DMS114 treated with DMSO at 0.1 percent for 48 hours (cell line): ENCODE measurements around the gene CLCN5.
"Not testable (repeated sequence)": the region's sequence is repeated elsewhere in the genome, so short reads cannot be mapped to it uniquely, and the experiment has no call there.

Experiments used
- DNase-seq: peaks from one replicate; lab custom pipeline; 2025; ENCODE audit not compliant: unreplicated experiment; lab: John Stamatoyannopoulos, UW

CLCN5 gene

DNA sequence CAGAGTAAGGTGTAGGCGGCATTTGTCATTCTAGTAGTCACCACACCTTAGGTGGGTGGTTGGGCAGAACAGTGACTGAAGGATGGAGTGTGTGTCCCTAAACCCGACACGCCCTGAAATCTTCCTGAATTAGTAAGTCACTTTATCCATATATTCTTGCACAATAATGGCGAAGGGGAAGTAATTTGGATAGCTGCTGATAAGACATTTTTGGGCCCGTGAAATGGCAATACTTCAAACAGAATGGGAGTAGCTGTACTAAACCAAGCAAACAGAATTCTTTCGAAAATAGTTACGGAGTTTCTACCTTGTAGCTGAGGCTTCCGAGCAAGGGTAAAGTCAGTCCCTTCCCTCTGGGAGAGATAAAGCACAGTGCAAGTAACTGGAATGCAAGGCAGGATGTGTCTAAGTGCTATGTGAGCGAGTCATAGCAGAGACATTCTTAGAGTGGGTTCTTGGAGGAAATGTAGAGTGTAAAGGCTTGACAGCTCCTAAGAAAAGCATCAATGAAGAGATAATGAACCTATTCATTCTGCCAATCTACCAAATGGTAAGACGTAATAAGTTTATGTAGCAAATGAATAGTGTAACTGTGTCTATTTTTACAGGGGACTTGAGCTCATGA, 72.8 kb downstream of the CLCN5 start:
- DNase-seq = no peak

DNA sequence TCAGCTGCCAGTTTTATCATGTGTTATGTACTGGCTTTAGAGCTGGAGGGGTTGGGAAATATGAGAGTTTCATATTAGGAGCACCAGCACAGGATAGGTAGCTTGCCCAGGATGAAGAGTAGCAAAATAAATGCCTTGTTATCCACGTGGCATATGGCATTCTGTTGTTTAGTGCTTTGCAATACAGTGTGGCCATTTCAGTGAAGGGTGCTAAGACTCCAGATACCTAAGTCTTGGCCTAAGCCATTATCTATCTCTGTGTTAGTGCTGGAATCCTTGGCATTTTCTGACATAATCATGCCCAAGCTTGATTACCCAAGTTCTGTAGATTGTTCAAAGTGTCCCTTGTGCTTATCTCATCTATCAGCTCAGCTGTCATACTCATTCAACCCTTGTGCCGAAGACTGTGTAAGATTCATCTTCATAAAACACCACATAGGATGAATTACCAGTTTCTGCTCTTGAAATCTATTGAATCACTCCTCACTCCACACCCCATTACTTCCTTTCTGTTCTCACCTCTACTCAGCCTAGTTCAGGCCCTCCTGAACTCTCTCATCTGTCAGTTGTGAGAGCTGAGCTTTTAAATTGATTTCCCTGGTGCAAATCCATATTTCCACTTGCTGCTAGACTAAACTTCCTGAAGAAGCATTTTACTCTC, 73.5 kb downstream of the CLCN5 start:
- DNase-seq = no peak

DNA sequence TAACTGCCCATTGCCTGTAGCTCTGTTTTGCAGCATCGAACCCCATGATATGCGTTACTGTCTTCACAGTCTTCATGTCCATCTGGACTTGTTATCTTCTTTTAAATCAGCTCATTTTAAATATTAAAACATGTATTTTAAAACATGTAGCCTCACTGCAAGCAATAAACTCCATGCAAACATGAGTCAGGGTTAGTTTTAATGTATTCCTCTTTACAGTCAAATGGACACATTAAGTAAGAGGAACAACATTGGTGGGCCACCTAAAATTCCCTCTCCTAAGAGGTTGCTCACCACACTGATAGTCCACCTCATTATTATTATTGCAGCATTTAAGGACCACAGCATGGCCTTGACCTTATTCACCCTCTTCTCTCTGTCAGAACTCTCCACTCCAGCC, 74.1 kb downstream of the CLCN5 start:
- no peak for DNase-seq

DNA sequence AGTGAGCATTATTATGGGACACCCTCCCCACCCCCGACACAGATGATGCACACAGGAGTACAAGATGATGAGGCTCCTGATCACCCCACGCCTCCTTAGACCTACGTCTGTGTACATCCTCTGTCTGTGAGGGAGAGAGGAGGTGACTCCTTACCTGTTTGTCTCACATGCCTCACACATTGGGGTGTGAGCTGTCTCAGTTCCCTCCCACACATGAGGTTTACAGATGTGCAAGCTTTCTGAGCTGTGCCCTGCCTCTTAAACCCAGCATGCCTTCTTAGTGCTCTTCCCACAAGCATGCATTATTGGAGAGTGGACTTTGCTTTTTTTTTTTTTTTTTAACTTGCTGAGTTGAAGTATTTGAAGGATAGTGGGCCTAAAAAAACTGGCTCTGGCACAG, 76.7 kb downstream of the CLCN5 start:
- DNase-seq = no peak

DNA sequence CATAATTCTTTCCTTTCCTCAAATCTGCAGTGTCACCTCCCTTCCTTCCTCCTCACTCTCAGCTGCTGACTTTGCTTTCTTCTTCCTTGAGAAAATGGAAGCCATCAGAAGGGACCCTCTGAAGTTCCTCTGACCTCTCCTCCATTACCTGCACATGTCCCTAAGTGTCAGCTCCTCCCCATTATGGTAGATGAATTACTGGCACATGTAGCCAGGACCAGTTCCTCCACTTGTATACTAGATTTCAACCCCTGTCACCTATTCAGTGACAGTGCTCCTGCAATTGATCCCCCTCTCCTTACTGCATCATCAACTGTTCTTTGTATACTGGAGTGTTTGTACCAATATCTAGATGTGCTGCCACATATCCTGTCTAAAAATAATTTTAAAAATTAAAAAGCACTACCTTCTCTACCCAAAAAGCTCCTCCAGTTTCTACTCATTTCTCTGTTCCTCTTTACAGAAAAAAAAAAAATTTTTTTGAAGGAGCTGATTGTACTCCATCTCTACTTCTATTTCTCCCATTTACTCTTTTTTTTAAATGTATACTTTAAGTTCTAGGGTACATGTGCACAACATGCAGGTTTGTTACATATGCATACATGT, 78.6 kb downstream of the CLCN5 start:
- DNase-seq = no peak

DNA sequence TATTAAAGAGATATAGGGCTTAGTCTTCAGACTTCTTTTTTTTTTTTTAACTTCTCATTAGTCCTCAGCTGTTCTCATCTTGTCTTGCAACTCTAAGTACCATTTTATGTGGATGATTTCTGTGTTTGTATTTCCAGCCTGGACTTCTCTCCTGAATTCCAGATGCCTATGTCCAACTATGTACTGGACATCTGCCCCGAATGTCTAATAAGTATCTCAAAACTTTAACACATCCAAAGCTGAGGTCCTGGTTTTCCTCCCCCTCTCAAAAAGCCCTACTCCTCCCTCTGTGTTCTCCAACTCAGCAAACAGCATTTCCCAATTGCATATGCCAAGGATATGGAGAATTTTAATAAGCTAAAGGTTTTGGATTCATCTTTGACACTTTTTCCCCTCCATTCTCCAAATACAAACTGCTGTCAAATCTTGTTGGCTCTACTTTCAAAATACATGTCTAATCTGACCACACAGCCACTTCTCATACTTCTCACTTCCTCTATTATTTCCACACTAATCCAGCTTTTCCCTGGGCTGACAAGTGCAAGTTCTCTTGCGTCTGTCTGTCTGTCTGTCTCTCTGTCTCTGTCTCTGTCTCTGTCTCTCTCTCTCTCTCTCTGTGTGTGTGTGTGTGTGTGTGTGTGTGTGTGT, 79.8 kb downstream of the CLCN5 start:
- no peak for DNase-seq

DNA sequence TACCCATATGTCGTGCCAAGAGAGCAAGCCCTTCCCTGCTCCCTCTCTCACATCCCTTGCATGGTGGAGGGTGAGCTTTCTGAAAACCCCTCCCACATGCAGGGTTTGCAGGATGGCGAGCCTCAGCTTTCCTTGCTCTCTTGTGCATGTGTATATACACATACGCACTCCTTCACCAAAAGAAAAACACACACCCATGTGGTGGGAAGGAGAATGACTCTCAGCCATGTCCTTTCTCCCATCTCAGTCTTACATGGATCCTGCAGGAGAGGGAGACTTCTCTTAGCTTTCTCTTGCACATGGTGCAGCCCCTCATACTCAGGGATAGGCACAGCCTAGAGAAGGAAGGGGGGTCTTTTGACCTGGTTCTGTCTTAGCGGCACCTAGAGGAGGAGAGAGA, 81.1 kb downstream of the CLCN5 start:
- DNase-seq = no peak

DNA sequence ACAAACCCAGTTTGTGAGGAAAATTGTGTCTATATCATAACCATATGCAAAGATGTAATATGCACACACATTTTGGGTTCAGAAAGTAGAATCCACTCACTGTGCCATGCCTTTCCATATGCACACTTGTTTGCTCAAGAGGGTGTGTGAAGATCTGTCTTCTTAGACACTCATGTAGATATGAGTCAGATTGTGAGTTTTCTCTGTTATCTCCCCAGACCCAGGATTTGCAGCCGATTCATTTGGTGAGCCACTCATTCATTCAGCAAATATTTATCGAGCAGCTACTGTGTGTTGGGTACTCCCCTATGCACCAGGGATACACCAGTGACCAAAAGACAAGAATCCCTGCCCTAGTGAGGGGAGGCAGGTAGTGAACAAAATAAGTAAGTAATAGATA, 81.5 kb downstream of the CLCN5 start:
- DNase-seq = no peak

DNA sequence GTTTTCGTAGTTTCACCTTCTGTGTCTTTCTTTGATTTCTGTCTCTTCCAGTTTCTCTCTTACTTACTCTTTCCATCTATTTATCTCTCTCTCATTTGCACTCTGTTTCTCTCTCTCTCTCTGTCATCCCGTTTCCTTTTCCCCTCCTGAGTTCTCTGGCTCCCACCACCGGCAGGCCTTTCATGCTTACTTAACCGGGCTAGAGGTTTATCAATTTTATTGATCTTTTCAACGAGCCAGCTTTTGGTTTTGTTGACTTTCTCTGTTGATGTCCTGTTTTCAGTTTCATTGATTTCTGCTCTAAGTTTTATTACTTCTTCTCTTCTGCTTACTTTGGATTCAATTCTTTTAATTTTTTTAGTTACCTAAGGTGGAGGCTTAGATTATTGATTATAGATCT, 103.2 kb downstream of the CLCN5 start:
- not testable (repeated sequence) for DNase-seq

DNA sequence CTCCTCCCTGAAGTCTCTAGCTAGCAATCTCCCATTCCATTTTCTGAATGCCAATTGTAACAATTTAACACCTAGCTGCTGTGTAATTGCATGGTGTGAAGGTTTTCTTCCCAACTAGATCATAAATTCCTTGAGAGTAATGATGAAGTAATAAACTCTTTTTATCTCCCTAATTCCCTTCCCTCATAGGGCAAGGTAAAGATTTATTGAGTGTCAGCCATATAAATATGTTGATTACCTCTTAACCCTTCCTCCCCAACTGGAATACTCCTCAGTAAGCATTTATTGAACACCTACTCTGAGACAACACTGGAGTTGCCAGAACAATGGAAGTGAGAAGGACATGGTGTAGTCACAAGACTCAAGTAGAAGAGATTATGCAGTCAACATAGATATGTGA, 112.7 kb downstream of the CLCN5 start:
- DNase-seq = no peak

DNA sequence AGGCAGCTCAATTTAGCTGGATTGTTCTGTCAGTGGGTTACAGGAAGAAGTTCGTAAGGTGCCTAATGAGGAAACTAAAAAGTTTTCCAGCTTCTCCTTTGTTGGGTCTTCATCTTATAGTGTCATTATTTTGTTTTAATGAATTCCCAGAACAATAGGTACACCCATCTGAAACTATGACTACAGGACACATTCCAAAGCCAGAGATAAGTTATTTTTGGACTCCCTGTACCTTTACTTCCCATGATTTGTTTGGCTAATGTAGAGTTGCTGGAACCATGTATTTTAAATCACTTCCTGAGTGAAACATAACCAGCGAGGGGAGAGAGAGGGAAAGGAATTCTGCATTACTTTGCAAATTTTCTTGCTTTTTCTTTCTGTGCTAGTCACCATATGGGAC, 114.0 kb downstream of the CLCN5 start:
- DNase-seq = no peak

DNA sequence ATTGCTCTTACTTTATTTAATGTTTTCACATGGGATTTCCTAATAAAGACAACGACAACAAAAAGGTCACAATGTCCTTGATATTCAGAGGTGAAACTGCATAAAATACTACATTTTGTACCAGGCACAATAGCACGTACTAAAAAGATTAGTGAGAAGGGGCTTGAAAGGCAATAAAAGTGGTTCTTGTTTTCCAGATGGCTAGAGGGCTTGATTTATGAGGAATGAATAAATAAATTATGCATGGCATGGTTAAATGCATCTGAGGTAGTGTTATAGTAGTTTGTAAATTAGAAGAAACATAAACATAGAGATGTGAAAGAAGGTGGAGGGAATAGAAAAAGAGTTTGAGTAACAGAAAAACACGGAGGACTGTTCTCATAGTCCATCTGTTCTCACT, 123.4 kb downstream of the CLCN5 start:
- DNase-seq = no peak

DNA sequence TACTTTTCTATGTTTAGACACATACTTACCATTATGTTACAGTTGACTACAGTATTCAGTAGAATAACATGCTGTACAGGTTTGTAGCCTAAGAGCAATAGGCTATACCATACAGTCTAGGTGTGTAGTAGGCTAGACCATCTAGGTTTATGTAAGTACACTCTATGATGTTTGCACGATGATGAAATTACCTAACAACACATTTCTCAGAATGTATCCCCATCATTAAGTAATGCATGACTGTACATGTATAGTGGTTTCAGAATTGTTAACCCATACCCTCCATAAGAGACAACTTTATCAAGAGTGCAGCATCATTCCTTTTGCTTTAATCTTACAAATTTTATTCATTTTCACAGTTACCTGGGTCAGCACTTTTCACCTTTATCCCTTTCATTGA, 126.8 kb downstream of the CLCN5 start:
- no peak for DNase-seq

DNA sequence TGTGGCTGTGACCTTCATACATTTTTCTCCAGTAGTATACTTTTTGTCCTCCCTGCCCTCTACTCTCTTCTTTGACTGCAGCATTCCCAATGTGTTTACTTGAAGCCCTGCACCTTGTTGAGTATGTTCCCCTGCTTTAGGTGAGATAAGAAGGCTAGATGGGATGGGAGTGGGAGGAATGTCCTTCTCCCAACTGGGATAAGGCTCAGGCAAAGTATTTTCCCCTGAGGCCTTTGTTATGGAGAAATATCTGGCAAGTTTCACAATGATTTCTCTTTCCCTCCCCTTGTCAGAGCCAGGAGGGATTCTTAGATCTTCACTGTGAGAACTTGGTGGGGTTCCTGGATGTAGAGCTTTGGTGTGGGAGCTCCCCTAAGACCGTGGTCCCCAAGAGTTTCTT, 131.8 kb downstream of the CLCN5 start:
- no peak for DNase-seq

DNA sequence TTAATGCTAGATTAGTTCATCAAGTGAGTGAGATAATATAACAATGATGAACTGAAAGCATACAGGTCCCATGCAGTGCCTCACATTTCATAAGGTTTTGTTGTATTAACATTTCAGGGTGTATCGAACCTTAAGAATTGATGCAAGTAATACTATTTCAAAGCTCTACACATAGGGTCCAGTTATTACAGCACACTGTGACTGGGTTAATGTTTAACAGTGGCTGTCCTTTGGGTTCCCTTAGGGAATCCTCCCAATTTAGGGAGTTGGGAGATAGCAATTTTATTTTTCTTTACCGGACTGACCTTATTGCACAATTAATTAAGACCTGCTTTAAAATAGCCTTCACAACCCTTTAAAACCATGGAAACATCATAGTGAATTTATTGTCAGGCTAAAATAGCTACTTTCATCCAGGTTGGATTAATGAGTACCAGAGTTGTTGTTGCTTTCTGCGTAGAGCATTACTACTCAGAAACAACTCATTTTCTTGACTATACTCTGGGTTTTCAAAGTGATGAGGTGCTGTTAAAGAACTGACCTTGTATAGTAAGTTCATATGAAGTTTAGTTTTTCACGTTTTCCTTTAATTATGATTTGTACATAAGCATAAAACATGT, 144.0 kb downstream of the CLCN5 start:
- DNase-seq = no peak

DNA sequence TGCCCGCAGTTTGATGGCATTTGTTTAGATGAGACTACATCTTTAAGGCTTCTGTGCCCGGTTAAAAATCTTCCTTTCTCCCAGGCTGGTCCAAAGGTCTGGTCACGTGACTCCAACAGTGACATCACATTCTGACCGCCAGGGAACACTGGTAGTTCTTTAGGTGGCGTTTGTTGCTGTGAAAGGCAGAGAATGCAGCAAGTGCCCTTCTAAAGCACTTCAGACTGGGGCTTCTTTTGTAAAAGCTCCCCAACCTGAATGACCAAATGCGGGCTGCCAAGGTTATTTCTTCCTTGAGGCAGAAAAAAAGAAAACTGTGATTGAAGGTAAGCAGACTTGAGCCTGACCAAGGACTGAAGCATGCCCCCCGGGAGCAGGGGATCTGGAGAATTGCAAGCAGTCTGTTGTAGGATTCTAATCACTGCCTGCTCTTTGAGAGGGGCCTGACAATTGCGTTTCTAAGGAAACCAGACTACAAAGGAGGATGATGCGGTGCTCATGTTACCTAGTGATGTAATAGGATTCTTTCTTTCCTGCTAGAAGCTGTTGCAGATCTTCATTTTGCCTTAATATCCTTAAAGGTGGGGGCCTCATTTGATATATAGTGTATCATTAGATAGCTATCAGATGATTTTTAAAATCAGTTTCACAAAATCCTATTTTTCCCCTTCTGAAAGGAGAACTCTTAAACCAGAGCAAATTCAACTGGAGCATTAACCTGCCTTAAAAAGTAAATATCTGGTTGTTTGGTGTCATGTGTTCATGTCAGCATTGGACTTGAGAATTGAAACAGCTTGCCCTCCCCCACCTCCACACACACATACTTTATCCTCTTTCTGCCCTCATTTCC, 145.3 kb downstream of the CLCN5 start:
- no peak for DNase-seq

DNA sequence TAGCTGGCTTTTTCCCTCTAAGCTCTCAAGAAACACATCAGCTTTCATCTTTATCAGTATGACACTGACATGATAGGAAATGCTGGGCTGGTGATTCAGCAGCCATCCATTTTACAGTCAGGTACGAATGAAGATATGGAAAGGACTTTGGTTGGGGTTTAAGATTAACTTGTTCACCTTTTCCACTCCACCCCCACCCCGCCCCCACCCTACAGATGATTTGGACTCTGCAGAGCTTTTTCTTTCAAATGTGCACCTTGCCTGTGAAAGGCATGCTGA, 145.8 kb downstream of the CLCN5 start:
- no peak for DNase-seq

DNA sequence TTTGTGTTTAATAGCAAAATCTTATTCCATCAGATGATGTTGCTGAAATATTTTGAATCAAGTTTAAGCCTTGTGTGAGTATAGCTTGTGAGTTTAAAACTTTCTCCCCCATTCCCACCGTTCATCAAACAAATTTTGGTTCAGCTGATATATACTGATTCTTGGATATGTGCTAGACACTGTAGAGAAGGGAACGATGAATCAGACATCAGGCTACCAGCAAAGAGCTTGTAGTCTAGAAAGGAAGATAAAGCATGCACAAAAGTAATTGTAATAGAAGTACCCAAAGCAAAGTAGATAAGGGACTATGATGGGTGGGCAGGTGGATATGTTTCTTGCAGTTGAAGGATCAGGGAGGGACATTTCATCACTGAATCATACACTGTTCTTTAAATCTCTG, 146.5 kb downstream of the CLCN5 start:
- DNase-seq = no peak

DNA sequence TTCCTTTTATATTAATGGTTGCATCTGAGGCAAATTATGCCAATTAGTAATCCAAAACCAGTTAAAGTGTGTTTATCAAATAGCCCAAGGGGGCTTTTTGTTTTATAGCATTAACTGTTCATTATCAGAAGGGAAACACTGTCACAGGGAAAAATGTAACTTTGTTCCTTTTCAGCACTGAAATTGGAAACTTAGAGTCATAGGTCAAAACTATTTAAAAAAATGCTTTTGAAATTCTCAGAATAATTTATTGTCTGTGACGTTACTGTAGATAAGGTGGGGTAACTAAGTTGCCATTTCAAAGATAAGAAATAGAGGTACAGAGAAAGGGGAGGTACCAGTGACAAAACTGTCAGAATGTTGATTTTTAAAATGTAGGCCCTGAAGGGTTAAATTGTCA, 149.1 kb downstream of the CLCN5 start:
- no peak for DNase-seq

DNA sequence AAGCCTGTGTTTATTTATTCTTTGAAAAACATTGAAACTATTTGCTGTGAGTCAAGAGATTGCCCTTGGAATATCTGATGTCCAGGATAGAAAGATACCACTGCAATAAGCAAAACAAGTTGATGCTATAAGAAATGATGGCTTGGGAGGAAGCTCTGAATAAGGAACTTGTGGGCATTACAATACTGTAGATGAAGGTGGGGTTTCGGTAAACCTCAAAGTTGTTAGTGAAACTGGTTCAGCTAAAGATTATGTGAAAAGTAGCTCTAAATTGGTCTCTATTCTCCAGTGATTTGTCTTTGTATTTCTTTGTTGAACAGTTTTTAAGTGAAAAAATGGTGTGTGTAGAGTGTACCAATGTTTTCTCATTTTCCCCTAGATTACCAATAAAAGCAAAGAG, 149.7 kb downstream of the CLCN5 start:
- no peak for DNase-seq

DNA sequence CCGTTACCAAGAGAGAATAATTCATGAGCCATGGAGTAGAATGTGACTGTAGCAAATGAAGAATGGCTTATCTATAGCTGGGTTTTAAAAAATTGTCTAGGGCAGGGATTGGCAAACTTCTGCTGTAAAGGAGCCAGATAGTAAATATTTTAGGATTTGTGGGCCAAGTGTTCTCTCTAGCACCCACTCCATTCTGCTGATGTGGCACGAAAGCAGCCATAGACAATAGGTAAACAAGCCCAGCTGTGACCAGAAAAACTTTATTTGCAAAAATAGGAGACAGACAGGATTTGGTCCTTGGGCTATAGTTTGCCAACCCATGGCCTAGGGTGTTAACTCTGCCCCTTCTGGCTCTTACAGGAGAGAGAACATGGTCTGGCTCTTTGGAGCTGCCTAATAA, 151.2 kb downstream of the CLCN5 start:
- no peak for DNase-seq
